Activated CD8-positive, alpha-beta memory T cell treated with anti-CD3 and anti-CD28 coated beads, Interleukin-2, amount 50 U/mL, for 1 hour (primary cell): ENCODE measurements around the gene NGEF.

ENCODE experiments used
- DNase-seq: peaks from one replicate; pipeline ENCODE4 v3.0.0-alpha.2; 2020; ENCODE audit errors: extremely low read depth

NGEF gene

GRCh38 chr2:232833830-232834229, 179.2 kb downstream of the NGEF start:
- DNase-seq = no peak

- no peak for DNase-seq
Observed at GRCh38 chr2:232831496-232831895, 181.6 kb downstream of the NGEF start.

- DNase-seq = no peak
Observed at GRCh38 chr2:232829988-232830387, 183.1 kb downstream of the NGEF start.
